ENCODE results near the gene PDGFD. TPM values are rescaled to one million over a fixed set of nuclear protein-coding genes. Genes with fewer than 3 reads are reported as not detected.

The PDGFD gene
- total and polyA plus RNA-seq, 2 donors (not counting 3 experiments of a cell fraction or from before 2014, with no cell fraction given): 6.3 to 13.1 TPM

GRCh38 chr11:103926990-103927389 lies 237.0 kb downstream of the PDGFD start:
- H3K4me1 ChIP-seq (ENCODE audit: control insufficient read depth, extremely low read depth, insufficient read depth, low read length): no peaks in the 10 kb centered on the region
- no peaks in the 10 kb centered on the region for H3K9me3 ChIP-seq (replicated peaks; ENCODE audit: control insufficient read depth, insufficient read depth, low read length)
- H3K79me2 ChIP-seq (ENCODE audit: control insufficient read depth, insufficient read depth, low read length): no peaks in the 10 kb centered on the region
- dilution Hi-C loops (cut with MboI; ENCODE audit: extremely low pct_ligation_motif_present, low sequenced_read_pairs) (no loop called here), intact Hi-C loops (cut with micrococcal nuclease) (loop anchor here (1.0 to 10.0 kb wide), 3 partner anchors 224 to 1938 kb away; no protein-coding TSS in a partner anchor)
- no peaks in the 10 kb centered on the region for H3K36me3 ChIP-seq (ENCODE audit: control insufficient read depth in 2 of 2, extremely low read depth in 1 of 2, insufficient read depth in 2 of 2, low read length in 2 of 2)
- no peaks in the 10 kb centered on the region for H3K27me3 ChIP-seq (ENCODE audit: control insufficient read depth in 2 of 2, insufficient read depth in 2 of 2, low read length in 2 of 2)
- POLR2A ChIA-PET: no interaction called here
- no peak for DNase-seq (ENCODE audit: low read depth, low spot score)
- H3K4me3 ChIP-seq (replicated peaks in 1 of 3; ENCODE audit: insufficient read depth in 1 of 3, low read depth in 1 of 3, low read length in 3 of 3): no peak overlapping the region
- H3K27ac ChIP-seq (ENCODE audit: insufficient read depth, low read depth, low read length): no peak overlapping the region
- H3K9ac ChIP-seq (replicated peaks; ENCODE audit: extremely low read depth, insufficient read depth, low read length): no peak overlapping the region
- H3K9me1 ChIP-seq (replicated peaks; ENCODE audit: control insufficient read depth, extremely low read depth, insufficient read depth, low read length): no peaks in the 10 kb centered on the region
- no peaks in the 10 kb centered on the region for H4K20me1 ChIP-seq (replicated peaks; ENCODE audit: control insufficient read depth, extremely low read depth, insufficient read depth, low read length)
- H2AFZ ChIP-seq (ENCODE audit: low read depth, low read length): no peak overlapping the region
- TF ChIP-seq MAX (IDR thresholded peaks at IDR 0.05; ENCODE audit: insufficient read depth, insufficient read length) (no peak), GATA2 (IDR thresholded peaks at IDR 0.05; ENCODE audit: insufficient read depth, insufficient read length, low read depth, low read length) (no peak), CTCF (IDR thresholded peaks at IDR 0.05; ENCODE audit: extremely low read depth in 1 of 2, insufficient read depth in 1 of 2, low read depth in 1 of 2, low read length in 2 of 2) (no peak), FOS (IDR thresholded peaks at IDR 0.05; ENCODE audit: borderline replicate concordance, insufficient read depth, low read length) (no peak), POLR2AphosphoS5 (IDR thresholded peaks at IDR 0.05; ENCODE audit: insufficient read depth, low read depth, low read length) (no peak), EZH2 (IDR thresholded peaks at IDR 0.05; ENCODE audit: borderline replicate concordance, low read depth, low read length, severe bottlenecking) (no peak), JUN (IDR thresholded peaks at IDR 0.05; ENCODE audit: borderline replicate concordance, insufficient read depth, insufficient read length, low read depth) (no peak), MYC (IDR thresholded peaks at IDR 0.05; ENCODE audit: low read depth, low read length) (no peak)
- BruUV-seq (replicated peaks): no TSS peak
- CTCF ChIA-PET: no interaction called here
- FAIRE-seq: no peak
- H3K4me2 ChIP-seq (ENCODE audit: insufficient read depth, low read length): no peak overlapping the region

All from endothelial cell of umbilical vein (primary cell).